B cell (primary cell): ENCODE data around the gene DOK5. TPM values are rescaled to one million over a fixed set of nuclear protein-coding genes. Genes with fewer than 3 reads are reported as not detected.

Source experiments
- ATAC-seq: fragments of 200-7000 bp; cut with Tn5 transposase; one replicate; pipeline ENCODE4 v1.10.0; 2021; ENCODE audit warnings: low read depth, mild to moderate bottlenecking, moderate number of reproducible peaks, moderate library complexity
- CTCF ChIA-PET: fragments of 350-600 bp; sonication (Branson Sonifier 250); formaldehyde crosslinking; loops from one replicate; lab custom pipeline; 2021; ENCODE audit warnings: antibody characterized with exemption, inconsistent platforms; lab: Charles Lee
- POLR2A ChIA-PET: fragments of 350-600 bp; sonication (Branson Sonifier 250); formaldehyde crosslinking; loops from one replicate; lab custom pipeline; 2021; ENCODE audit warnings: antibody characterized with exemption; lab: Charles Lee
- DNase-seq: peaks from one replicate; pipeline ENCODE4 v3.0.0; 2013
- H2AFZ ChIP-seq: 2 replicates; pipeline ENCODE4 v1.6.1; 2012; ENCODE audit warnings: mild to moderate bottlenecking, low read depth, low read length; ENCODE audit not compliant: insufficient read depth, poor library complexity, severe bottlenecking
- H3K27ac ChIP-seq, 2 donors: 1 replicate in 1 of 2; 2 replicates in 1 of 2; pipeline ENCODE4 v1.5.1; 2012 to 2013; ENCODE audit warnings: low read length in 2 of 2, mild to moderate bottlenecking in 2 of 2, moderate library complexity in 1 of 2
- H3K27me3 ChIP-seq, 4 experiments: fragments of 200-600 bp in 1 of 4; sonication (generic) in 1 of 4; replicated peaks in 1 of 4; 1 replicate in 2 of 4; 2 replicates in 2 of 4; pipeline versions ENCODE4 v1.6.1 to v1.7.0; 2013 to 2016; ENCODE audit warnings: low read length in 3 of 4, mild to moderate bottlenecking in 2 of 4, mixed read lengths in 1 of 4, moderate library complexity in 1 of 4; ENCODE audit not compliant: insufficient read depth in 4 of 4, control insufficient read depth in 3 of 4; ENCODE audit errors: control extremely low read depth in 1 of 4
- H3K36me3 ChIP-seq, 2 experiments: replicated peaks in 1 of 2; 1 replicate in 1 of 2; 2 replicates in 1 of 2; pipeline versions ENCODE4 v1.6.1 to v1.7.1; 2013; ENCODE audit warnings: low read length in 1 of 2; ENCODE audit not compliant: insufficient read depth in 2 of 2, control insufficient read depth in 1 of 2; ENCODE audit errors: control extremely low read depth in 1 of 2, extremely low read depth in 1 of 2
- H3K4me1 ChIP-seq, 2 donors: fragments of 200-600 bp in 1 of 2; sonication (generic) in 1 of 2; 1 replicate in 1 of 2; 2 replicates in 1 of 2; pipeline versions ENCODE4 v1.5.1 to v1.6.1; 2013 to 2017; ENCODE audit warnings: low read length in 2 of 2; ENCODE audit not compliant: control insufficient read depth in 2 of 2, insufficient read depth in 2 of 2
- H3K4me2 ChIP-seq: replicated peaks from 2 replicates; pipeline ENCODE3; 2012; ENCODE audit warnings: mild to moderate bottlenecking, low read depth, low read length; ENCODE audit not compliant: poor library complexity, severe bottlenecking
- H3K4me3 ChIP-seq, 5 experiments: fragments of 200-600 bp in 1 of 5; sonication (generic) in 1 of 5; 1 replicate in 3 of 5; 2 replicates in 2 of 5; pipeline versions ENCODE4 v1.5.1 to v1.7.0; 2011 to 2016; ENCODE audit warnings: low read length in 4 of 5, mild to moderate bottlenecking in 4 of 5, low read depth in 2 of 5, control low read depth in 1 of 5, moderate library complexity in 1 of 5; ENCODE audit not compliant: insufficient read depth in 1 of 5; ENCODE audit errors: control extremely low read depth in 1 of 5, extremely low read depth in 1 of 5
- H3K79me2 ChIP-seq: fragments of 200-600 bp; sonication (generic); one replicate; pipeline ENCODE4 v1.6.0; 2016; ENCODE audit warnings: low read length; ENCODE audit not compliant: control insufficient read depth, insufficient read depth
- H3K9ac ChIP-seq: fragments of 200-600 bp; sonication (generic); 2 replicates; pipeline ENCODE4 v1.6.1; 2017; ENCODE audit warnings: mild to moderate bottlenecking, low read length, moderate library complexity
- H3K9me3 ChIP-seq, 3 donors: one replicate each; pipeline versions ENCODE4 v1.6.1 to v1.7.1; 2013; ENCODE audit warnings: low read length in 2 of 3; ENCODE audit not compliant: control insufficient read depth in 2 of 3, insufficient read depth in 1 of 3; ENCODE audit errors: control extremely low read depth in 1 of 3
- H4K20me1 ChIP-seq: 2 replicates; pipeline ENCODE4 v1.6.0; 2012; ENCODE audit warnings: mild to moderate bottlenecking, low read length; ENCODE audit not compliant: insufficient read depth, control insufficient read depth, poor library complexity, severe bottlenecking
- H3K27ac Mint-ChIP-seq: one replicate; pipeline ENCODE4 v1.8.0; 2021; ENCODE audit warnings: mixed read lengths
- H3K27me3 Mint-ChIP-seq: one replicate; pipeline ENCODE4 v1.8.0; 2021; ENCODE audit warnings: mixed read lengths
- H3K4me1 Mint-ChIP-seq: one replicate; pipeline ENCODE4 v1.8.0; 2021; ENCODE audit warnings: mixed read lengths
- H3K4me3 Mint-ChIP-seq: one replicate; pipeline ENCODE4 v1.8.0; 2021; ENCODE audit warnings: mixed read lengths
- H3K9me3 Mint-ChIP-seq: one replicate; pipeline ENCODE4 v1.8.0; 2022; ENCODE audit warnings: mixed read lengths; ENCODE audit not compliant: insufficient read depth
- CTCF ChIP-seq: fragments of 200-600 bp; IDR thresholded peaks from one replicate; pipeline ENCODE4 v1.8.0; 2022; ENCODE audit warnings: antibody characterized with exemption, mild to moderate bottlenecking
- EZH2 ChIP-seq: IDR thresholded peaks from 2 replicates; pipeline ENCODE4 v1.6.1; 2012; ENCODE audit warnings: borderline replicate concordance, low read depth, mild to moderate bottlenecking, moderate library complexity, low read length; ENCODE audit not compliant: insufficient read depth, poor library complexity, severe bottlenecking
- WGBS: methylation state at CpG from one replicate; pipeline ENCODE4 v1.1.5; 2013; ENCODE audit warnings: missing lambda C conversion rate; ENCODE audit not compliant: insufficient coverage; 5-methylcytosine and 5-hydroxymethylcytosine counted together
- intact Hi-C: fragments of 100-400 bp; cut with micrococcal nuclease; formaldehyde crosslinking; loops from one replicate; pipeline ENCODE4 v1.10.0; 2022
- polyA plus RNA-seq: library from polyadenylated mRNA; depleted of rRNA; stranded (reverse); fragments of >200 nt; gene quantifications from 2 replicates; pipeline ENCODE4 v1.2.3, GENCODE V29; 2012
- total RNA-seq, 2 donors: library from RNA; stranded (reverse); fragments of 120-200 nt in 1 of 2; gene quantifications; 1 replicate in 1 of 2; 2 replicates in 1 of 2; pipeline versions ENCODE4 v1.2.3 to v1.2.4, GENCODE V29; 2013 to 2022

The DOK5 gene
- total and polyA plus RNA-seq, 2 donors (not counting 1 experiment from before 2014, with no cell fraction given): not detected

- no peak overlapping the region for H3K9ac ChIP-seq
Measured at GRCh38 chr20:54454982-54455381, 20.4 kb upstream of the DOK5 start.

GRCh38 chr20:54456423-54456822, 19.0 kb upstream of the DOK5 start:
- Histone ChIP-seq H3K9me3 (peaks cover 0 to 10% (median 1%) of the 10 kb centered on the region in 3 donors), H3K36me3 (no peaks in the 10 kb centered on the region), H3K4me1 (no peaks in the 10 kb centered on the region), H3K79me2 (no peaks in the 10 kb centered on the region), H2AFZ (no peak overlapping the region), H3K27ac (no peak overlapping the region), H3K9ac (no peak overlapping the region), H4K20me1 (no peaks in the 10 kb centered on the region), H3K27me3 (no peaks in the 10 kb centered on the region), H3K4me2 (no peak overlapping the region), H3K4me3 (no peak overlapping the region)
- ChIA-PET POLR2A (no interaction called here), CTCF (no interaction called here)
- Mint-ChIP-seq H3K4me3 (no peak overlapping the region), H3K4me1 (no peaks in the 10 kb centered on the region), H3K9me3 (peaks cover under 1% of the 10 kb centered on the region), H3K27me3 (no peaks in the 10 kb centered on the region), H3K27ac (no peak overlapping the region)
- WGBS: 100% methylated on average over 1 of the region's 2 CpGs
- ATAC-seq (no peak), DNase-seq (no peak)
- intact Hi-C loops: no loop called here
- TF ChIP-seq CTCF (no peak), EZH2 (no peak)

More at GRCh38 chr20:54454982-54455381, 20.4 kb upstream of the DOK5 start:
- no peaks in the 10 kb centered on the region for H3K4me1 ChIP-seq
- TF ChIP-seq CTCF: no peak
- no peak for TF ChIP-seq EZH2
- no peaks in the 10 kb centered on the region for H3K27me3 Mint-ChIP-seq
- ATAC-seq (no peak), DNase-seq (no peak)
- CTCF ChIA-PET: no interaction called here
- peaks cover 0 to 11% (median 1%) of the 10 kb centered on the region in 3 donors for H3K9me3 ChIP-seq
- no peaks in the 10 kb centered on the region for H3K79me2 ChIP-seq
- no peaks in the 10 kb centered on the region for H3K4me1 Mint-ChIP-seq
- H3K36me3 ChIP-seq: no peaks in the 10 kb centered on the region
- no CpG with 5 or more reads among the region's 2 CpGs for WGBS
- no peak overlapping the region for H3K4me3 ChIP-seq
- H3K27ac Mint-ChIP-seq: no peak overlapping the region
- no peak overlapping the region for H3K4me2 ChIP-seq
- no peak overlapping the region for H3K27ac ChIP-seq
- no peaks in the 10 kb centered on the region for H3K27me3 ChIP-seq
- H3K4me3 Mint-ChIP-seq: no peak overlapping the region
- intact Hi-C loops: no loop called here
- POLR2A ChIA-PET: no interaction called here
- peaks cover 2% of the 10 kb centered on the region for H3K9me3 Mint-ChIP-seq
- no peaks in the 10 kb centered on the region for H4K20me1 ChIP-seq
- H2AFZ ChIP-seq: no peak overlapping the region
